Activated B cell treated with CpG ODN at 0.5 μM for 24 hours (primary cell): ENCODE data around the gene UNCX. TPM values are rescaled to one million over a fixed set of nuclear protein-coding genes. Genes with fewer than 3 reads are reported as not detected.
A peak's percentile ranks its signal among the peaks of the same experiment; 100 is the strongest.

ENCODE experiments used
- ATAC-seq: fragments of 200-7000 bp; cut with Tn5 transposase; one replicate; pipeline ENCODE4 v1.10.0; 2021; ENCODE audit warnings: low read depth, mild to moderate bottlenecking, moderate library complexity
- CTCF ChIA-PET: fragments of 350-600 bp; sonication (Branson Sonifier 250); formaldehyde crosslinking; loops from one replicate; lab custom pipeline; 2021; ENCODE audit warnings: antibody characterized with exemption; lab: Charles Lee
- POLR2A ChIA-PET: fragments of 350-600 bp; sonication (Branson Sonifier 250); formaldehyde crosslinking; loops from one replicate; lab custom pipeline; 2021; ENCODE audit warnings: antibody characterized with exemption; lab: Charles Lee
- DNase-seq: peaks from one replicate; pipeline ENCODE4 v3.0.0; 2022
- H3K27ac Mint-ChIP-seq: one replicate; pipeline ENCODE4 v1.8.0; 2020; ENCODE audit warnings: mixed read lengths
- H3K27me3 Mint-ChIP-seq: one replicate; pipeline ENCODE4 v1.8.0; 2021; ENCODE audit warnings: mixed read lengths
- H3K36me3 Mint-ChIP-seq: one replicate; pipeline ENCODE4 v1.8.0; 2021; ENCODE audit warnings: low read depth, mixed read lengths
- H3K4me1 Mint-ChIP-seq: one replicate; pipeline ENCODE4 v1.8.0; 2021; ENCODE audit warnings: mixed read lengths
- H3K4me3 Mint-ChIP-seq: one replicate; pipeline ENCODE4 v1.8.0; 2020; ENCODE audit warnings: mild to moderate bottlenecking, mixed read lengths
- H3K9me3 Mint-ChIP-seq: one replicate; pipeline ENCODE4 v1.8.0; 2020; ENCODE audit warnings: mixed read lengths
- CTCF ChIP-seq: fragments of 200-600 bp; IDR thresholded peaks from one replicate; pipeline ENCODE4 v1.8.0; 2022; ENCODE audit warnings: antibody characterized with exemption, mild to moderate bottlenecking
- intact Hi-C: fragments of 100-400 bp; cut with micrococcal nuclease; formaldehyde crosslinking; loops from one replicate; pipeline ENCODE4 v1.15.1; 2024
- total RNA-seq: library from RNA; stranded (reverse); gene quantifications from 2 replicates; pipeline ENCODE4 v1.2.3, GENCODE V29; 2022

Gene UNCX
- total RNA-seq, 1 donor from 2014 or later: not detected

- H3K27me3 Mint-ChIP-seq: peaks cover 40% of the 10 kb centered on the region
- no peaks in the 10 kb centered on the region for H3K36me3 Mint-ChIP-seq
- intact Hi-C loops: loop anchor here (10.0 kb wide), 1 partner anchor 299 kb away; the partner anchor contains the start of gene MAFK
- no peak for TF ChIP-seq CTCF
- H3K4me3 Mint-ChIP-seq: no peak overlapping the region
- ChIA-PET POLR2A (no interaction called here), CTCF (no interaction called here)
- H3K9me3 Mint-ChIP-seq: peaks cover 2% of the 10 kb centered on the region
- DNase-seq (no peak), ATAC-seq (no peak)
- H3K27ac Mint-ChIP-seq: peak overlapping the region; percentile 69
- H3K4me1 Mint-ChIP-seq: peaks cover 12% of the 10 kb centered on the region
These were observed 2.9 kb downstream of the UNCX start for GRCh38 chr7:1235501-1236131.

GRCh38 chr7:1236132-1236661 lies 3.5 kb downstream of the UNCX start:
- ChIA-PET POLR2A (no interaction called here), CTCF (no interaction called here)
- Mint-ChIP-seq H3K27me3 (peaks cover 37% of the 10 kb centered on the region), H3K9me3 (peaks cover 2% of the 10 kb centered on the region), H3K36me3 (no peaks in the 10 kb centered on the region), H3K27ac (no peak overlapping the region), H3K4me3 (no peak overlapping the region), H3K4me1 (peaks cover 12% of the 10 kb centered on the region)
- TF ChIP-seq CTCF: no peak
- intact Hi-C loops: loop anchor here (10.0 kb wide), 1 partner anchor 299 kb away; the partner anchor contains the start of gene MAFK
- no peak for ATAC-seq
- no peak for DNase-seq

- no peak for DNase-seq
- H3K27me3 Mint-ChIP-seq: peaks cover 36% of the 10 kb centered on the region
- CTCF ChIA-PET: no interaction called here
These were observed 4.4 kb downstream of the UNCX start for GRCh38 chr7:1236831-1237701.

GRCh38 chr7:1237704-1238255 lies 5.1 kb downstream of the UNCX start:
- CTCF ChIA-PET: no interaction called here
- H3K36me3 Mint-ChIP-seq: no peaks in the 10 kb centered on the region
- peak overlapping the region; percentile 54 for H3K27ac Mint-ChIP-seq
- no peak overlapping the region for H3K4me3 Mint-ChIP-seq
- POLR2A ChIA-PET: no interaction called here
- H3K9me3 Mint-ChIP-seq: no peaks in the 10 kb centered on the region
- intact Hi-C loops: loop anchor here (10.0 kb wide), 1 partner anchor 297 kb away; the partner anchor contains the start of gene MAFK
- no peak for ATAC-seq
- no peak for TF ChIP-seq CTCF
- peaks cover 34% of the 10 kb centered on the region for H3K27me3 Mint-ChIP-seq
- peaks cover 8% of the 10 kb centered on the region for H3K4me1 Mint-ChIP-seq
- DNase-seq: no peak

More at GRCh38 chr7:1236831-1237701, 4.4 kb downstream of the UNCX start:
- H3K9me3 Mint-ChIP-seq: peaks cover 2% of the 10 kb centered on the region
- no peak overlapping the region for H3K27ac Mint-ChIP-seq
- TF ChIP-seq CTCF: no peak
- peaks cover 10% of the 10 kb centered on the region for H3K4me1 Mint-ChIP-seq
- no peak overlapping the region for H3K4me3 Mint-ChIP-seq
- H3K36me3 Mint-ChIP-seq: no peaks in the 10 kb centered on the region
- POLR2A ChIA-PET: no interaction called here
- intact Hi-C loops: loop anchor here (10.0 kb wide), 1 partner anchor 298 kb away; the partner anchor contains the start of gene MAFK
- ATAC-seq: no peak
